SK-MEL-5 (cell line): ENCODE measurements around the gene LOXL3. TPM values are rescaled to one million over a fixed set of nuclear protein-coding genes. Genes with fewer than 3 reads are reported as not detected.
"Not testable (repeated sequence)": the region's sequence is repeated elsewhere in the genome, so short reads cannot be mapped to it uniquely, and the experiment has no call there.

Source experiments
- DNase-seq: peaks from one replicate; pipeline ENCODE4 v3.0.0-alpha.2; 2016; ENCODE audit warnings: low read depth, low spot score
- in situ Hi-C: cut with HindIII; loops from 2 replicates; pipeline ENCODE4 v1.10.0; 2016; ENCODE audit warnings: low sequenced_read_pairs, high pct_unique_total_duplicates, low pct_unique_long_range_greater_than_20kb
- total RNA-seq: library from RNA; depleted of rRNA; stranded (reverse); fragments of >200 nt; shearing (Covaris generic); gene quantifications from 2 replicates; pipeline ENCODE4 v1.2.3, GENCODE V29; 2014; rRNA removed

Gene LOXL3
- total RNA-seq, 1 experiment from 2014 or later: 29.6 TPM

- no peak for DNase-seq
- in situ Hi-C loops: no loop called here
These were observed 64.9 kb downstream of the LOXL3 start for GRCh38 chr2:74488643-74489481.

- in situ Hi-C loops: no loop called here
- no peak for DNase-seq
These were observed 67.6 kb downstream of the LOXL3 start for GRCh38 chr2:74486141-74486540.

- DNase-seq, in situ Hi-C loops: not testable (repeated sequence)
These were observed 70.0 kb downstream of the LOXL3 start for GRCh38 chr2:74483675-74484164.

- in situ Hi-C loops: no loop called here
- peak; percentile 97 for DNase-seq
These were observed 70.7 kb downstream of the LOXL3 start, which contains the start of the genes CCDC142 and TTC31 for GRCh38 chr2:74482801-74483674. Gene CCDC142, minus strand, starts transcription at chr2:74482998. Its CDS starts 161 bp downstream, at chr2:74482837. Gene TTC31, plus strand, starts transcription at chr2:74483081. Its CDS starts 15 bp downstream, at chr2:74483096.

Other genes starting within 250 kb of the LOXL3 start
- 0.29 and 0.63 TPM in 2 replicates for gene SLC4A5, start 210.5 kb downstream of the LOXL3 start, total RNA-seq
- gene DCTN1, start 173.6 kb downstream of the LOXL3 start, total RNA-seq: 136 and 139 TPM in 2 replicates
- gene C2orf81, start 132.3 kb downstream of the LOXL3 start, total RNA-seq: 0.53 and 0.85 TPM in 2 replicates
- 26.9 and 27.7 TPM in 2 replicates for gene WDR54, start 132.2 kb downstream of the LOXL3 start, total RNA-seq
- gene RTKN, start 112.0 kb downstream of the LOXL3 start, total RNA-seq: 56.1 and 59.5 TPM in 2 replicates
- 21.6 and 23.6 TPM in 2 replicates for gene INO80B, start 98.9 kb downstream of the LOXL3 start, total RNA-seq
- gene WBP1, start 95.5 kb downstream of the LOXL3 start, total RNA-seq: 45.9 and 52.1 TPM in 2 replicates
- 68.8 and 73.1 TPM in 2 replicates for gene MOGS, start 88.6 kb downstream of the LOXL3 start, total RNA-seq
- 55.9 and 66.3 TPM in 2 replicates for gene MRPL53, start 81.3 kb downstream of the LOXL3 start, total RNA-seq
- gene CCDC142, start 70.9 kb downstream of the LOXL3 start, total RNA-seq: 10.9 and 13.9 TPM in 2 replicates
- 16.5 and 17.6 TPM in 2 replicates for gene TTC31, start 70.9 kb downstream of the LOXL3 start, total RNA-seq
- gene LBX2, start 54.3 kb downstream of the LOXL3 start, total RNA-seq: 7.7 and 14.9 TPM in 2 replicates
- 72.8 and 72.9 TPM in 2 replicates for gene PCGF1, start 46.2 kb downstream of the LOXL3 start, total RNA-seq
- gene TLX2, start 39.5 kb downstream of the LOXL3 start, total RNA-seq: 0.16 and 0.55 TPM in 2 replicates
- gene DQX1, start 27.7 kb downstream of the LOXL3 start, total RNA-seq: 0.16 and 0.21 TPM in 2 replicates
- gene AUP1, start 24.2 kb downstream of the LOXL3 start, total RNA-seq: 366 and 433 TPM in 2 replicates
- gene HTRA2, start 24.0 kb downstream of the LOXL3 start, total RNA-seq: 99.6 and 106 TPM in 2 replicates
- 3.5 and 3.9 TPM in 2 replicates for gene DOK1, start 778 bp upstream of the LOXL3 start, total RNA-seq
- gene M1AP, start 94.4 kb upstream of the LOXL3 start, total RNA-seq: 0.08 and 0.21 TPM in 2 replicates
- gene SEMA4F, start 100.3 kb upstream of the LOXL3 start, total RNA-seq: 15.1 and 16.3 TPM in 2 replicates